ENCODE measurements around the gene CNTN1.

- no peak for TF ChIP-seq CTCF (IDR thresholded peaks at IDR 0.05)
- no peak for TF ChIP-seq EZH2 (IDR thresholded peaks at IDR 0.05; ENCODE audit: borderline replicate concordance, insufficient read depth, low read depth, low read length, poor library complexity, severe bottlenecking)
These were observed 100.7 kb downstream of the CNTN1 start for GRCh38 chr12:40792792-40793386.
